Measurements from ENCODE around the gene POU6F2.

Gene POU6F2

DNA sequence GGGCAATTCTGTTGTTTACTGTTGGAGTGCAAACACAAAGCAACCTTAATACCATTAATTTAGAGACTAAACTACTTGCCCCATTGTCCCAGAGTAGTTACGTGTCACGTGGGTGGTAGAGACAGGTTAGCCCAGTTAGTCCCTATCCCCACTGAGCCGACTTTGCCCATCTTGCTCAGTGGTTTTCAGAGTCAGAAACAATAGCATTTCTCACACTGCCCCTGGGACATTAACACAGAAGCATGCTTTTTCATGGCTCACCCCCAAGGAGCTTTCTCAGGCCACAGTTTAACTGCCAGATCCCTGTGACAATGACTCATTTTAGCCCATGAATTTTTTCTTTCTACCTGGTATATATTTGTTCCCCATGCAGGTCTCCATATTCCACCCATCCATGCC, 271.0 kb downstream of the POU6F2 start:
- Histone ChIP-seq H3K36me3 (ENCODE audit: control insufficient read depth, low read length) (no peaks in the 10 kb centered on the region), H3K4me1 (ENCODE audit: control insufficient read depth, low read length) (no peaks in the 10 kb centered on the region), H4K20me1 (ENCODE audit: control insufficient read depth, insufficient read depth, low read depth, low read length) (no peaks in the 10 kb centered on the region), H3K9me3 (ENCODE audit: control insufficient read depth, insufficient read depth, low read length) (no peaks in the 10 kb centered on the region), H3K4me2 (ENCODE audit: low read length) (no peak overlapping the region), H3K27ac (ENCODE audit: low read depth, low read length) (no peak overlapping the region), H3K9me2 (replicated peaks; ENCODE audit: control insufficient read depth, low read length) (no peaks in the 10 kb centered on the region), H3K27me3 (ENCODE audit: control insufficient read depth, low read length) (no peaks in the 10 kb centered on the region), H3K79me2 (ENCODE audit: control insufficient read depth, low read length) (no peaks in the 10 kb centered on the region), H3K4me3 (ENCODE audit: low read length) (no peak overlapping the region), H3F3A (ENCODE audit: control insufficient read depth, insufficient read depth) (no peaks in the 10 kb centered on the region)
- TF ChIP-seq EZH2phosphoT487 (IDR thresholded peaks at IDR 0.05; ENCODE audit: borderline replicate concordance, low read length), result no peak
- TF ChIP-seq, protein P1, sequence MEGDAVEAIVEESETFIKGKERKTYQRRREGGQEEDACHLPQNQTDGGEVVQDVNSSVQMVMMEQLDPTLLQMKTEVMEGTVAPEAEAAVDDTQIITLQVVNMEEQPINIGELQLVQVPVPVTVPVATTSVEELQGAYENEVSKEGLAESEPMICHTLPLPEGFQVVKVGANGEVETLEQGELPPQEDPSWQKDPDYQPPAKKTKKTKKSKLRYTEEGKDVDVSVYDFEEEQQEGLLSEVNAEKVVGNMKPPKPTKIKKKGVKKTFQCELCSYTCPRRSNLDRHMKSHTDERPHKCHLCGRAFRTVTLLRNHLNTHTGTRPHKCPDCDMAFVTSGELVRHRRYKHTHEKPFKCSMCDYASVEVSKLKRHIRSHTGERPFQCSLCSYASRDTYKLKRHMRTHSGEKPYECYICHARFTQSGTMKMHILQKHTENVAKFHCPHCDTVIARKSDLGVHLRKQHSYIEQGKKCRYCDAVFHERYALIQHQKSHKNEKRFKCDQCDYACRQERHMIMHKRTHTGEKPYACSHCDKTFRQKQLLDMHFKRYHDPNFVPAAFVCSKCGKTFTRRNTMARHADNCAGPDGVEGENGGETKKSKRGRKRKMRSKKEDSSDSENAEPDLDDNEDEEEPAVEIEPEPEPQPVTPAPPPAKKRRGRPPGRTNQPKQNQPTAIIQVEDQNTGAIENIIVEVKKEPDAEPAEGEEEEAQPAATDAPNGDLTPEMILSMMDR (IDR thresholded peaks at IDR 0.05; ENCODE audit: low read depth, low read length, poor library complexity, severe bottlenecking), result no peak

DNA sequence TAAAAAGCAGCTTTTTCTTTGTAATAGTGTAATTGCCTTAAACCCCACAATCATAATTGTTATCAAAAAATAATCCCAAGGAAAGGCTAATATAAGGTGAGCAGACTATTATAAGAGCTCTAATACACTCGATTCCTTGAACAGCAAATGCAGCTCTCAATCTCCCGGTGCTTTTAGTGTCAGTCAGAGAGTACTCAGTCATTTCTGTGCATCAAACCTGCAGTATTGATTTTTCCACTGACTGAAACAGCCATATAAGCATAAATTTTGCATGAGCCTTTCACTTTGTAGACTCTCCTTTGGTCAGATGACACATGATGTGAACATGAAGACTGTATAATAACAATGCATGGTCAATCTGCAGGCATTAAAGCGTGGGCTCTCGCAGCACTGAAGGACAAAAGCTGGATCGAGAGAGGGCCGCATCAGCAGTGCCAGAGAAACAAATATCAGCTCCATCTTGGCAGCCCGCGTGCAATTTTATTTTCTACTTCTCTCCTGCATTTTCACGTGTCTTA, 272.0 kb downstream of the POU6F2 start:
- H3K36me3 ChIP-seq (ENCODE audit: control insufficient read depth, low read length), result no peaks in the 10 kb centered on the region
- no peak for TF ChIP-seq EZH2phosphoT487 (IDR thresholded peaks at IDR 0.05; ENCODE audit: borderline replicate concordance, low read length)
- TF ChIP-seq, protein P1 (IDR thresholded peaks at IDR 0.05; ENCODE audit: low read depth, low read length, poor library complexity, severe bottlenecking), result no peak
- H3K4me2 ChIP-seq (ENCODE audit: low read length), result no peak overlapping the region
- no peak overlapping the region for H3K27ac ChIP-seq (ENCODE audit: low read depth, low read length)
- H3K9me3 ChIP-seq (ENCODE audit: control insufficient read depth, insufficient read depth, low read length), result no peaks in the 10 kb centered on the region
- H4K20me1 ChIP-seq (ENCODE audit: control insufficient read depth, insufficient read depth, low read depth, low read length), result no peaks in the 10 kb centered on the region
- H3K9me2 ChIP-seq (replicated peaks; ENCODE audit: control insufficient read depth, low read length), result no peaks in the 10 kb centered on the region
- H3K4me1 ChIP-seq (ENCODE audit: control insufficient read depth, low read length), result no peaks in the 10 kb centered on the region
- H3K4me3 ChIP-seq (ENCODE audit: low read length), result no peak overlapping the region
- no peaks in the 10 kb centered on the region for H3K79me2 ChIP-seq (ENCODE audit: control insufficient read depth, low read length)
- no peaks in the 10 kb centered on the region for H3K27me3 ChIP-seq (ENCODE audit: control insufficient read depth, low read length)
- H3F3A ChIP-seq (ENCODE audit: control insufficient read depth, insufficient read depth), result no peaks in the 10 kb centered on the region

DNA sequence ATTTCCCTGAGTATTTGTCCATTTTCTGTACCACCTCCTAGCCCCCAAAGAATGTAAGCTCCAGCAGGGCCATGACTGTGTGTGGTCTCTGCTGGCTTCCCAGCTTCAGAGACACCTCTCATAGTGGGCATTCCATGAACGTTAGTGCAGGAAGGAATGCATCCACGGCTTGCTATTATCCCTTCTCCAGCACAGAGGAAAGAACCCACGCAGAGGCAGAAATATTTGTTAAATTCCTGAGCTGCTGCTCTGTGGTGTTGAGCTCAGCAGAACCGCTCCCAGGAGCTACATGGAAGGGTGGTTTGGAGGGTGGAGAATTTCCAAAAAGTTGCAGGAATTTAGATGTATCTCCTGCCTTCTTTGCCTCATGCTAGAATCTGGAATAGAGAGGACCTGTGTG, 275.2 kb downstream of the POU6F2 start:
- H3K4me1 ChIP-seq (ENCODE audit: control insufficient read depth, low read length), result no peaks in the 10 kb centered on the region
- no peaks in the 10 kb centered on the region for H3K27me3 ChIP-seq (ENCODE audit: control insufficient read depth, low read length)
- no peaks in the 10 kb centered on the region for H3K9me3 ChIP-seq (ENCODE audit: control insufficient read depth, insufficient read depth, low read length)
- H3K4me3 ChIP-seq (ENCODE audit: low read length), result no peak overlapping the region
- H3K27ac ChIP-seq (ENCODE audit: low read depth, low read length), result no peak overlapping the region
- H3K36me3 ChIP-seq (ENCODE audit: control insufficient read depth, low read length), result no peaks in the 10 kb centered on the region
- H4K20me1 ChIP-seq (ENCODE audit: control insufficient read depth, insufficient read depth, low read depth, low read length), result no peaks in the 10 kb centered on the region
- no peaks in the 10 kb centered on the region for H3K79me2 ChIP-seq (ENCODE audit: control insufficient read depth, low read length)
- H3K9me2 ChIP-seq (replicated peaks; ENCODE audit: control insufficient read depth, low read length), result no peaks in the 10 kb centered on the region
- no peak overlapping the region for H3K4me2 ChIP-seq (ENCODE audit: low read length)
- TF ChIP-seq, protein P1 (IDR thresholded peaks at IDR 0.05; ENCODE audit: low read depth, low read length, poor library complexity, severe bottlenecking), result no peak
- no peak for TF ChIP-seq EZH2phosphoT487 (IDR thresholded peaks at IDR 0.05; ENCODE audit: borderline replicate concordance, low read length)
- H3F3A ChIP-seq (ENCODE audit: control insufficient read depth, insufficient read depth), result no peaks in the 10 kb centered on the region

Data from DOHH2 (cell line).